IPS-NIHi7 (cell line): Measurements from ENCODE around the gene ANKS1B.

Experiments used
- DNase-seq: peaks from one replicate; pipeline ENCODE4 v3.0.0; 2012; ENCODE audit warnings: mixed read lengths; ENCODE audit errors: extremely low spot score

ANKS1B gene

DNA sequence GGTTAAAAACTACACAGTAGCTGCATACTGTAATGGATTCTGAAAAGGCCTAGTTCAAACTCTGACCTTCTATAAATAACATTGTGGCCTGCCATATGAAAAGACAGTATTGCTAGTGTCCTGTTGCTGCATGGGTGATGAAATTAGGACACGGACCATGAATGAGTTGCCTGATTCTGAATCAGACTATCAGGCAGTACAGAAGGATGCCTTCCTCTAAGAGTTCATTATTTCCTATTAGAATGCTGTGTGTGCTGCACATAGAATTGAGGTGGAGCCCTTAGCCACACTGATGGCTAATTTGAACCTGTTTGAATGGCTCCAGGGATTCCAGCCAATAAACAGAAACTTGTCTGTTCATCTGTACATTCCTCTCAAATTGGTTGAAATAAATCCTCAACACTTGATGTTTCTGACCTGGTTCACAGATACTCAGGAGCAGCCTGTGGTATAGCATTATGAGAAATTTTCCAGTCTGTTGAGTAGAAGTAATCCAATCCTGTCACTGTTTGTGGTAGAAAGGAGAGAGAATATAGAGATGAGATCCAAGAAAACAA lies 856.4 kb downstream of the ANKS1B start:
- no peak for DNase-seq

DNA sequence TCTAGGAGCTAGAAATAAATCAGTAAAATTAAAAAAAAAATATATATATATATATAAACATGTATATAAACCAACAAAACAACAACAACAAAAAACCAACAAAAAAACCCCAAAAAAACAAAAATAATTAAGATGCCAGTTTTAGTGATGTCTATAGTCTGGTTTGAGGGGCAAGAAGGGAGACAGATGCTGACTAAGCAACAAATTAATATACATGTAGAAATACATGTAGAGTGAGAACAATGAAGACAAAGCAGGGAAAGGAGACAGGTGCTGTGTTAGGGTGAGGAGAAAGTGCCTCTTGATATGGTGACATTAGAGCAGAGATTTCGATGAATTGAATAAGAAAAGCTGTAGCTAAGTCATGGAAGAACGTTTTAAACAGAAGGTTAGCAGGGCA lies 861.8 kb downstream of the ANKS1B start:
- DNase-seq, result no peak

DNA sequence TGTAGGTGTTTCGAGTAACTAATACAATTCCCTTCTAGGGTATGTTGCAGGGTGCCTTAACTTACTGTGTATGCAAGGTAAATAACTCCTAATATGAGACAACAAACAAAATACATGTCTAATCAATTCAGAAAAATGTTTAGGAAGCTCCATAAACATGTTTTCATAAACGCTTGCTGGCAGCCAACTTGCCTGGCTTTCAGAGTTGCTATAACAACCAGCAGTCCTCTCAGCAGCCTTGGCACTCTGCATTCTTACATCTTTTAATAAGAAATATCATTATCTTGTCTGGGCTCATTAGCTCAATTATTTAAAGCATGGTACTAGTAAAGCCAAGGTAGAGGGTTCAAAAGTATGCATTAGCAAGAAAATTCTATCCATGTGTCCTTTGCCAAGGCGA lies 862.2 kb downstream of the ANKS1B start:
- DNase-seq, result no peak

DNA sequence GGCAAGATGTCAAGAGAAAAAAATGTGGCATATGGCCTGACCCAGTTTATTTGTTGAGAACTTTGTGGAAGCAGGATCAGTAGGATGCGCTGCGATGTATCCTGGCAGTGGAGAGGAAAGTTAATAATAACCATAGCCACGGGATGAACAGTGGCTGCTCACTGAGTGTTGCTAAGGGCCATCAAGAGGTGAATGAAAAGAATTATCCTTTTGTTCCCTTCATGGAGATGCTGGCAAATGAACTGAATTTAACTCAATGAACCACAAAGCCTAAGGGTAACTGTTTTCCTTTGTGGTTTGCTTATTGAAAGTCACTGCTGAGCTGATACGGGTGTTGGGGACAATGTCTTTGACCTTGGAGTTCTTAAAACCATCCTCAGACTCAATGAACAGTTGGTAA lies 863.2 kb downstream of the ANKS1B start:
- no peak for DNase-seq

DNA sequence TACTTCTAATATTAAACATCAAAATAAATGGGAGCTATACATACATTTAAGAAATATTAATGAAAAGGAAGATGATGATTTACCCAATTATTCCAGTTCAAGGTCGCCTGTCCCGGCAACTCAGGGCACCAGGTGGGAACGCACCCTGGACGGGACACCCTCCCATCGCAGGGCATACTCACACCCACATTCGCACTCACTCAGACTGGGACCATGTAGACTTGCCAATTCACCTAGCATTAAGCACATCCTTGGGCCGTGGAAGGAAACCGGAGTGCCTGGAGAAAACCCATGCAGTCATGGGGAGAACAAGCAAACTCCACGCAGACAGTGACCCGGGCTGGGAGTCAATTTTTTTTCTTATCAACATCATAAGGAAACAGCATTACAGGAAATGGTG lies 864.8 kb downstream of the ANKS1B start:
- DNase-seq, result no peak

DNA sequence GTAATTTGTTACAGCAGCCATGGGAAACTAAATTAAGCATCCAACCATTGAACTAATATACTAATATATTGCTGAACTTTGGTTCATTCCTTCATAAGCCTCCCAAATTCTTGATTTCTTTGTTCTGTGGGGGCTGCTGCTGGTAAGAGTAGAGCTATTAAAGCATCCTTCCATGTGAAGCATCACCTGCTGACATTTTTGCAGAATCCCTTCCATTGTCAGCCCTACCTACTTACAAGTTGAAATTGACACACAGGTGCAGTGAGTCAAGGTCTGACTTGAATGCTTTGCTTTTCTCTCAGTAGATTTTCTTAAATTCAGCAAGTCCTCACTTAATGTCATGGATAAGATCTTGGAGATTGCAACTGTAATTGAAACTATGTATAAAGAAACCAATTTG lies 865.3 kb downstream of the ANKS1B start:
- DNase-seq, result no peak

DNA sequence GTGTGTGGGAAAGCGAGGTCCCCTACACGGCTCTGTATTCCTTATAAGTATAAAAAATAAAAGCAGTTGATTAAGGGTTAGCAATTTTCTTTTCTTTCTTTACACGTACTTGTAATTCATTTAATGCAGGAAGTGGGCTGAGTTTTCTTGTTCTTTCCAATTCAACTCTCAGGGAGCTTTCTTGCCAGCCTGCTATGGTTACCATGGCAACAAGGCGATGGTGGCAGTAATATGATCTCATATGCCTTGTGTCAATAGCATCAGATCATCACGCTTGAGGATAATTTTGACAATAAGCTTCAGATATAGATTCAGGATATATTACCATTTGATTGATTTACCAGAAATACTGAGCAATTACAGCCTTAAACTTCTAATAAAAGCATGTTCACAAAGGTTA lies 873.1 kb downstream of the ANKS1B start:
- DNase-seq, result no peak

DNA sequence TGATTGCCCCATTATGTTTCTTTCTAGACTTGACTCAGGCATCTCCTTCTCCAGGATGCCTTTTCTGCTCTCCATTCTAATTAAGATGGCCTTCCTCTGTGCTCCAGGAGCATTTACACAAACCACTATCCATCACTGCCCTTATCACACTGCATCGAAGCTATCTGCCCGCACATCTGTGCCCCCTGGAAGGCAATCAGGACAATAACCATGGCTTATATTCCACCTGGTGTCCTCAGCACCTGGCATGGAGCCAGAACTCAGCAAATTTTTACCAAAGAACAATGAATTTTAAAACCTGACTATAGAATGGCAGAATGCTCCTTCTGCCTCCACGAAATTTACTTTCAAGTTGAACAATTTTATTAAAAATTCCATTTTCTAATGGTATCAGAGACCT lies 873.9 kb downstream of the ANKS1B start:
- DNase-seq, result no peak

DNA sequence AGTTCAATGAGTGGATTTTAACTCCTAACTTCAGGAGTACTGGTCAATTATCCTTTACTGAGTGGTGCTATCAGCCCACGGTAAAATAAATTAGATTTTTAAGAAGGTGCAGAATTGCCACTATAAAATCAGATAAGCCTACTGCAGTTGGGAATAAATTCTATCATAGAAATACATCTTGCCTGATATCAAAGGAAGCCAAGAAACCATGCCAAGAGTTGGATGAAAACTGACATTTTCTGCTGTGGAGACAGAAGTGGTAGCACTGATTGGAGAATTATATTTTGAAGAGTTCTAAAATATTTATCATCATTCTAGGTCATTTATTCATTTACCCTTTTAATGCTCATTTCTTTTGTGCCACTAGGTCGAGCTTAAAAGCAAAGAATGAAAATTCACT lies 874.5 kb downstream of the ANKS1B start:
- no peak for DNase-seq

DNA sequence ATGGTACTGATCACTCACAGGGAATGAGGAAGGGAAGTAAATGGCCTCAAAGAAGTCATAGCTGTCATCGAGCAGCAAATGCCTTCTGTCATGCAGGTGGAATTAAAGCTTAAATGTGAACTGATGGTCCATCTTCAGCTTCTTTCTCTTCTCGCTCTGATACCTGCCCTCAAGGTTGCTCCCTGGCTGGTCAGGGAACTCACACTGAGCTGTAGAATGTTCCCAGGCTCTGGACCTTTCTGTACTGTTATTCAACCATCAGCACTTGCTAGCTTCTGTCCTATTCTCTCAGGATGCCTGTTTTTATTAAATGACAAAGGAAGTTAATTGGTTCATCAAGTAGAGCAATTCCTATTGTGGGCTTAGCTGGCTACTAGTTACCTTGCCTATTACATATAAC lies 875.8 kb downstream of the ANKS1B start:
- no peak for DNase-seq

DNA sequence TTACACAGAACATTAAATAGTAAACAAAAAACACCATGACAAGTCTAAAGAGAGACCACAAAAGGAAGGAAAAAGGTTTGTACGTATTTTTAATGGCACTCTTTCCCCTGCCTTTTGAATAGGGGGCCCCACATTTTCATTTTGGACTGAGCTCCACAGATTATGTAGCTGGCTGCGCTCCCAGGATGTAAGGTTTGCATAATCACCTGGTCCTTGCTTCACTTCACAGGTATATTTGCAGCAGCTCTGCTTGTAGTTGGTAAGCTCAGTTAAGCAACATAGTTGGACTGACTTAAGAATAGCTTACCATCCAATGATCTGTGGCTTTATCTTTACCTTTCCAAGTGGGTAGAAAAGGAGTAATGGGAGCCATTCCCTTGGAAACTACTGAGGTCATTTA lies 885.0 kb downstream of the ANKS1B start:
- DNase-seq, result no peak

DNA sequence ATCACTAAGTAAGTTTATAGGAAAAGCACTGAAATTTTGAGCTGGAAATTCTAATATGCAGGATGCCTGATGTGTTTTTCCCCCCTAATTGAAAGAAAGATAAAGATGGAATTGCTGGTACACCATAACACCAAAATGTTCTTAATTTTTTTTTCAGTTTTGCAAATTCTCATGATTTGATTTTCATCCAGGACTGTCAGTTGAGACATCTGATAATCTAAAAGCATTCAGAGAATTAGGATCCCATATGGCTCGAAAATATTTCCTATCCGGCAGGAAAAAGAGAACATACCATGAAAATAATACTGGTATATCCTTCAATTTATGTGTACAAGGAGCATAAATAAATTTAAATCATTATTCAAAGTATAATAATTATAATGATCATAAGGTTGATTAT lies 887.6 kb downstream of the ANKS1B start:
- no peak for DNase-seq

DNA sequence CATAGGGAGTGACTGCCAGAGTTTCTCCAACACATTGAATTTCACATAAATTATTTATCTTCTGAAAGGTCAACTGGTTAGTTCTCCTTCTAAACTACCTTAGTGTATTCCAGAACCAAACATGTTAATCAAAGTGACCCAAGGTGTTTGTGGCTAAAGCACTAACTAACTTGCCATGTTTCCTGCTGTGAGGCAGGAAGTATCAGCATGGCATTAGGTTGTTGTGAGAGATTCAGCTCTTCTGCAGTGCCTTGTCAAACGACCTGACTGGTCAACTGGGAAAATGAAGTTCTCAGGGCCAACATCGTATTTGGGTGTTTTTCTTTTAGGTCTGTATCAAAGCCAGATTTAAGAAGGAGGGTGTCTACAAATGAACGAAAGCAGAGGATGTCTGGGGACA lies 891.6 kb downstream of the ANKS1B start:
- no peak for DNase-seq

DNA sequence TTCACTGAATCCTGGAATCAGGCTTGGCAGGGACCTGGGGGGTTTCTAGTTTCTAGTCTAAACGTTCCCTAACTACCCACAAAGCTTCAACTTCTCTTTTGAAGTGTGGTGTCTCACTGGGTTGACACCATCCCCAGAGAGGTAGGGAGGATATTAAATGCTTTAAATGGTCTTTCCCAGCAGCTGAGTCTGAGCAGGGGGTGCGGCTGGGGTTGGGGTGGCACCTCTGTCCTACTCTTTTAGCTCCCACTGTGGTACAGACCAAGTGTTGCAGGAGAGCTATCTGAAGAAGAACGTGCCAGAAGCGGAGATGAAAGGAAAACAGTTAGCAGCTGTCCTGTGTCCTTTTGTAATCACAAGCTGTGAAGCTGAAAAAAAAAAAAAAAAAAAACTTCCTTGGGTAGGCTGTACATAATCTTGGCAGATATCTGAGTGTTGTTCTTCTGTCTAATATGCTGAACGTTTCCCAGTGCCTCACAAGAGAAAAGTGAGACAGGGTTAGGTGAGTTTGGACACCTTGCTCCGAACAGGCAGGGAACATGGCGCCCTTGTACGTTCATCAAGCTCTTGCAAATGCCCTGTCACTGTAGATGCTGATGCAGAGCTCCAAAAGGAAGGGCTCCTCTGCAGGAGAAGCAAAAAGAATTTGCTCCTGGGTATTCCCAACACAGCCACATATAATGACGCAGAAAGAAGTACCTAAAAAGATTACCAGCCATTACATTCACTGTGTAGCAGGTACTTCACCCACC lies 892.5 kb downstream of the ANKS1B start:
- no peak for DNase-seq

DNA sequence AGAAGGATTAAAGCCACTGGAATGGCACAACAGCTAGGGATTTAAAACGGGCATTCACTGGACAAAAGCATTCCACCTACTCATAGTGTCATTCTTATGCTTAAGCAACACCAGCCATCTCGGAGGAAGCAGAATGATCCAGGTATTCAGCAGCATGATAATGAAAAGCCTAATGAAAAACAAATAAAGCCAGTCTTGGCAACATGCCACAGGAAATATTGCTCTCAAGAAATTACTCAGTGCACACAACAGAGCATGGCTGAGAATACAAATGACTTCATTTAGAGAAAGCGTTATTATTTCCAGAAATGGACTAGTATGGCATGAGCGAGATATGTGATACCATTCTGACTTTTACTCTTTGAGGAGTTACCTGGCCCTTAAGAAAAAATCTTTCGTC lies 897.5 kb downstream of the ANKS1B start:
- DNase-seq, result no peak

DNA sequence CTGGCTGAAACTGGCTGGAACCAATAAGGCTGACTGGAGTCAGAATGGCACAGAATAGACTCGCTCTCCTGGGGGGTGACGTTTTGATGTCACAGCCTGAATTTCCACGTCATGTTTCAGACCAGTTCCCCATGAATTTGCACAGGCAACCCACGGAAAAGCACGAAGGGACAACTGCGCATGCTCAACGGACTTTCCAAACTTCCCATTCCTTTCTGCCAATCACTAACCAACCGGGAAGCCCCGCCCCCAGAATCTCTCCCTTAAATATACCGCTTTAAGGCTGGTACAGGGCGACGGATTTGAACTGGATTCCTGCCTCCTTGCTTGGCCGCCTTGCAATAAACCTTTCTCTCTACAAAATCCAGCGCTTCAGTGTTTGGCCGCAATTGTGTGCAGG lies 904.9 kb downstream of the ANKS1B start:
- DNase-seq, result no peak

DNA sequence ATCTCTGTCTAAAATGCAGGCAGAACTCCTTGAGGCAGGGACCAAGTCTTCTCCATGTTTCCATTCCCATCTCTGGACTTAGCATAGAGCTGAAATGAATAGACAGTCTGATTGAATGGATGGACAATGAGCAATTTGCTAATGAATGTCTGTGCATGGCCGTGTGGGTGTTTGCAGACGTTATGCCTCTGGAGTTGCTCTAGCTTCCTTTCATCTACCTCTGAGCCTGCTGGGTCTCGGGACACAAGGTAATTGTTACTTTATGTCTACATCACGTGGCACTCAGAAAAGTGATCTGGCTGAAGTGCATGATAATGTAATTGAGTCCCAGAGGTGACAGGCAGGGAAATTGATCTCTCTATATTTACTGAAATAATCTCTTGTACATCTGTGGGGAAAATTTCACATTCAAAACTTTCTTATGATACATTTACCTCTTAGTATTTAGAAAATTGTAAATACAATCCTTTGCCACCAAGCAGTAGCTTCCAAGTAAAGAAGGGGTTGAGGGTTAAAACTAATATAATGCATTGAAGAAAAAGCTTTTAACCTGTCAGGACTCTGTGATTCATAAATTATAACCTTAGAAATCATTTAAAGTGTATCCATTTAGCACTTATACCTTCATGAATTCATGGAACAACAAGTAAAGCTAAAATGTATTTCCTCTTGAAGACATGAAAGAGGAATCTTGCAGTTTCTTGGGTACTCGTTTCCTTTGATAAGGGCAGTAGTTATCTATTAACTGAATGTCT lies 915.6 kb downstream of the ANKS1B start:
- no peak for DNase-seq

DNA sequence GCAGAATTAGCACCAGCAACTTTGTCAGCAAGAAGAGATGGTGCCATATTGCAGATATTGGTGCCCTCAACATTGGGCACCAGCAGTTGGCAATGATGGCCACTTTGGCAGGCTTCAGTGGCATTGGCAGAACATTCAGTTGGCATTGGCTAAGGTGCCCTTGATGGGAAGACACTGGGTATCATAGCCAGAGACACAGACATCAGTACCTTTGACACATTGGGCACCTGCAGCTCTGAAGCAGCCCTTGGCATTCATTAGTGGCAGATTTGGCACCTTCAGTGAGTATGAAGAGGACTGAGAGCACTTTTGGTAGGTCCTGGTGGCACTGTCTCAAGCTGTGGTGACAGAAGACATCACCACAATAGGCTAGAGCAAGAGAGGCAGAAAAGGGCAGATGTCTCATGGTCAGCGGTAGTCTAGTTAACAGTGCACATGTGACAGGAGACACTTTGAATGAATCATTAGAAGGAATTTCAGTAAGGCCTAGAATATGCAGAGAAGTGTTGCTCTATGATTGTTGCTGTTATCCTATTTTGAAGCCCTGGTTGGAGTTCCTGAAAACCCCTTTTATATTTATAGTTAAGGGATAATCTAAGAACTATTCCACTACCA lies 917.5 kb downstream of the ANKS1B start:
- no peak for DNase-seq

DNA sequence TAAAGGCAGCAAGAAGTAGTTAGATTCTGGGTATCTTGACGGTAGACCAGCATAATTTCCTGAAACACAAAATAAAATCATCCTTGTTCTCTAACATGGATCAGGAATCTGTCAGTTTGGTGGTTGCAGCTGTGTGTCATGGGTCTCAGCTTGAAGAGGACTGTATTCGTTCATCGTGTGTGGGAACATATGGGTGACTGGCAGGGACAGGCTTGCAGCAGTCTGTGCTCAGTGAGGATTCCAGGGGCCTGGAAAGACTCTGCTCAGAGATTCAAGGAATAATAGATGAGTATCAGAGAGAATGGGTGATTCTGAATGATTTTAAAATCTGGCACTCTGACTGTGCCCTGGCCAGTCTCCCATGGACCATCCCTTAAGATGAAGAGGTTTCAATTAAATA lies 918.0 kb downstream of the ANKS1B start:
- no peak for DNase-seq

DNA sequence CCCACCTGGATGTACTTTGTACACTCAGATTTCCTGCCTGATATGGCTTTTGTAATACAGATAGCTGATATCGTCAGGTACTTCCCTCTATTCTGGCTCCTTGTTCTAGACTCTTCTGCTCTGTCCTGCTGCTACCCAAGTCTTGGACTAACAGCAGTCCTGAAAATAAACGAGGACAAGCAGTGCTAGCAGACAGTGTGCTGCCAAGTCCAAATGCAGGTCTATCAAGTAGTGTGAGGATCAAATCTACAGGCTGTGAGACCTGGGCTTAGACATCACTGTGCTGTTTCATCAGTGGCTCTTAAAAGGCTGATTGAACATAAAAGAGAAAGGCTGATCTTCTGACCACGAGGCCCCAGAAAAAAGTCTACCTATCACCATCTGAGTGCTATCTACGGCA lies 921.6 kb downstream of the ANKS1B start:
- DNase-seq, result no peak

DNA sequence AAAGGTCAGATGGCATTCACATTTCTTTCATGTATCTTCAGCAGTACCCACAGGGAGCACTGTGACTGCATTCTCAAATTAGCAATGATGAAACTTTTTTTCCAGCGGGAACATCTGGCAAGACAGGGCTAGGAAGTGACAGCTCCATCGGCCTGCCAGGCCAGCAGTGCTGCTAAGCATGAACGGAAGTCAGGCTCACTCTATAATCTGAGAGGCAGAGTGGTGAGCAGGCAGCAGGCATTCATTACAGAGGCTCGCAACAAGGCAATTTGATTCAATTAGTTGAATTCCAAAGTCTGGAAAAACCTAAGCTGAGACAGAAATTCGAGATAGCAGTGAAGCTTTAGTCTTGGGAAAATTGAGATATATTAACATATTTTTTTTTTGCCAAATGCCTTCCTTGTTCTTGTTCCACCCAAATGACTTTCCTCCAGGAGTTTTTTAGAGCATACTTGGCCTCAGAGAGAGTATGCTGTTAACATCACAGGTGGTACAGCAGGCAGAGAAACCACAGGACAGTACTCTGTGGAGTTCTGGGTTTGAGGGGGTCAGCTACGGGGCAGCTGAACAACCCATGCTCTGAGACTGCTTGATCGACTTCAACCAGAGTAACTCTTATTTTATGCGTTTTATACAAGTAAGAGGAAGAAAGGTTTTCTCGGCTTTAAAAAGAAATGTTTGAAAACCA lies 924.8 kb downstream of the ANKS1B start:
- no peak for DNase-seq

DNA sequence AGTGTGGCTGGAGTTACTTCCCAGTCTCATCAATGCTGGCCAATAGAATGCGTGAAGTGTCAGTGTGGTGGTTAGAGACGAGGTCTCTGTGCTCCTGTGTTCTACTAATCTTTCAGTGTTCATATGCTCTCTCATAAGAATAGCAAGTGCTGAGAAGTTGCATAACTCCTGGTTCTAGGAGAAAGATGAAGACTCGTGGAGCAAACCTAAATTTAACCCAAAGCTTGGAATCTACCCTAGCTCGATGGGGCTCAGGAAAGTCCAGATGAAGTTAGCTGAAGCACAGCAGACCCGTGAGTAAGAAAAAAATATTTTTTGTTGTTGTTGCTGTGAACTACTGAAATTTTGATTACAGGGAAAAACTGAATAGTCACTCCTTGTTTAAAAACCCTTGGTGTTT lies 927.1 kb downstream of the ANKS1B start:
- no peak for DNase-seq
